Measurements from ENCODE around the gene ZNF550. TPM values are rescaled to one million over a fixed set of nuclear protein-coding genes. Genes with fewer than 3 reads are reported as not detected.
"Not testable (repeated sequence)": the region's sequence is repeated elsewhere in the genome, so short reads cannot be mapped to it uniquely, and the experiment has no call there.

Gene ZNF550
- total and polyA plus RNA-seq, 2 donors (not counting 3 experiments of a cell fraction or from before 2014, with no cell fraction given): 2.0 to 8.4 TPM

GRCh38 chr19:57487477-57488298 is 72.0 kb downstream of the ZNF550 start, which contains the start of gene ZNF419:
Gene ZNF419 (plus strand): TSS chr19:57487750. CDS start chr19:57487951, 201 bp downstream.
- TF ChIP-seq POLR2A (IDR thresholded peaks at IDR 0.05; ENCODE audit: low read depth, low read length) (peak; percentile 44), GATA2 (IDR thresholded peaks at IDR 0.05; ENCODE audit: insufficient read depth, insufficient read length, low read depth, low read length) (peak; percentile 70)
- H4K20me1 ChIP-seq (replicated peaks; ENCODE audit: control insufficient read depth, extremely low read depth, insufficient read depth, low read length); H3K9me1 ChIP-seq (replicated peaks; ENCODE audit: control insufficient read depth, extremely low read depth, insufficient read depth, low read length); H3K9me3 ChIP-seq (replicated peaks; ENCODE audit: control insufficient read depth, insufficient read depth, low read length); H3K4me1 ChIP-seq (ENCODE audit: control insufficient read depth, extremely low read depth, insufficient read depth, low read length); POLR2A ChIA-PET; H3K79me2 ChIP-seq (ENCODE audit: control insufficient read depth, insufficient read depth, low read length); H3K27me3 ChIP-seq (ENCODE audit: control insufficient read depth in 2 of 2, insufficient read depth in 2 of 2, low read length in 2 of 2); dilution Hi-C loops (cut with MboI; ENCODE audit: extremely low pct_ligation_motif_present, low sequenced_read_pairs): not testable (repeated sequence)
- Histone ChIP-seq H2AFZ (ENCODE audit: low read depth, low read length) (peak within 1 kb of the TSS; percentile 99), H3K27ac (ENCODE audit: insufficient read depth, low read depth, low read length) (peak within 1 kb of the TSS; percentile 24), H3K4me2 (ENCODE audit: insufficient read depth, low read length) (peak within 1 kb of the TSS; percentile 59), H3K36me3 (ENCODE audit: control insufficient read depth in 2 of 2, extremely low read depth in 1 of 2, insufficient read depth in 2 of 2, low read length in 2 of 2) (peaks cover 1 to 17% of the 10 kb centered on the region in 2 experiments), H3K9ac (replicated peaks; ENCODE audit: extremely low read depth, insufficient read depth, low read length) (peak within 1 kb of the TSS; percentile 75), H3K4me3 (replicated peaks in 1 of 3; ENCODE audit: insufficient read depth in 1 of 3, low read depth in 1 of 3, low read length in 3 of 3) (peak within 1 kb of the TSS; percentile 76 to 100 (median 87))
- intact Hi-C loops (cut with micrococcal nuclease): loop anchor here (1.0 kb wide), 1 partner anchor 167 kb away; the partner anchor contains the start of gene ZNF543
- FAIRE-seq: peak; percentile 93
- BruUV-seq (replicated peaks): TSS peak; percentile 28
- DNase-seq (ENCODE audit: low read depth, low spot score): peak; percentile 86
- CTCF ChIA-PET: interaction anchor here (0.9 to 1.3 kb wide), 2 partner anchors 10 to 98 kb away, joined by 3 to 4 read pairs; partner anchors contain the start of genes ZNF548 and ZNF772

Other genes with a start within 250 kb of the ZNF550 start
- gene ZNF543, start 239.4 kb downstream of the ZNF550 start, total RNA-seq: 4.5 and 5.3 TPM in 2 replicates
- gene ZNF543, start 239.4 kb downstream of the ZNF550 start, polyA plus RNA-seq: 1.1 TPM in 2 replicates
- gene ZNF304, start 208.6 kb downstream of the ZNF550 start, total RNA-seq: 5.3 and 5.6 TPM in 2 replicates
- 2.4 and 2.5 TPM in 2 replicates for gene ZNF304, start 208.6 kb downstream of the ZNF550 start, polyA plus RNA-seq
- 6.3 and 7.5 TPM in 2 replicates for gene TRAPPC2B, start 196.3 kb downstream of the ZNF550 start, total RNA-seq
- 21.1 and 24.3 TPM in 2 replicates for gene TRAPPC2B, start 196.3 kb downstream of the ZNF550 start, polyA plus RNA-seq
- gene ZNF547, start 196.3 kb downstream of the ZNF550 start, total RNA-seq: 2.7 and 3.2 TPM in 2 replicates
- gene ZNF547, start 196.3 kb downstream of the ZNF550 start, polyA plus RNA-seq: 1.9 and 3.1 TPM in 2 replicates
- 7.8 and 8.8 TPM in 2 replicates for gene ZNF548, start 170.0 kb downstream of the ZNF550 start, total RNA-seq
- gene ZNF548, start 170.0 kb downstream of the ZNF550 start, polyA plus RNA-seq: 7.5 and 7.7 TPM in 2 replicates
- gene ZNF17, start 148.7 kb downstream of the ZNF550 start, total RNA-seq: 4.7 and 6.4 TPM in 2 replicates
- 2.4 and 3.0 TPM in 2 replicates for gene ZNF17, start 148.7 kb downstream of the ZNF550 start, polyA plus RNA-seq
- 8.9 and 11.5 TPM in 2 replicates for gene ZNF749, start 124.5 kb downstream of the ZNF550 start, total RNA-seq
- gene ZNF749, start 124.5 kb downstream of the ZNF550 start, polyA plus RNA-seq: 8.5 and 8.8 TPM in 2 replicates
- gene VN1R1, start 102.7 kb downstream of the ZNF550 start, total RNA-seq: 0.23 and 0.38 TPM in 2 replicates
- 0.08 and 0.14 TPM in 2 replicates for gene VN1R1, start 102.7 kb downstream of the ZNF550 start, polyA plus RNA-seq
- 6.4 and 7.0 TPM in 2 replicates for gene ZNF772, start 82.3 kb downstream of the ZNF550 start, total RNA-seq
- 1.5 and 3.1 TPM in 2 replicates for gene ZNF772, start 82.3 kb downstream of the ZNF550 start, polyA plus RNA-seq
- gene ZNF419, start 72.1 kb downstream of the ZNF550 start, total RNA-seq: 6.3 and 7.2 TPM in 2 replicates
- 5.1 and 6.4 TPM in 2 replicates for gene ZNF419, start 72.1 kb downstream of the ZNF550 start, polyA plus RNA-seq
- gene ZNF773, start 59.9 kb downstream of the ZNF550 start, total RNA-seq: 4.3 and 5.5 TPM in 2 replicates
- 4.0 and 5.1 TPM in 2 replicates for gene ZNF773, start 59.9 kb downstream of the ZNF550 start, polyA plus RNA-seq
- 3.1 and 3.5 TPM in 2 replicates for gene ZNF549, start 32.5 kb downstream of the ZNF550 start, total RNA-seq
- gene ZNF549, start 32.5 kb downstream of the ZNF550 start, polyA plus RNA-seq: 1.1 and 1.4 TPM in 2 replicates
- 3.8 and 4.2 TPM in 2 replicates for gene ZNF416, start 19.0 kb upstream of the ZNF550 start, total RNA-seq
- gene ZNF416, start 19.0 kb upstream of the ZNF550 start, polyA plus RNA-seq: 1.4 and 1.5 TPM in 2 replicates
- gene ZIK1, start 24.3 kb upstream of the ZNF550 start, total RNA-seq: 1.3 and 2.4 TPM in 2 replicates
- gene ZIK1, start 24.3 kb upstream of the ZNF550 start, polyA plus RNA-seq: 0.79 and 0.99 TPM in 2 replicates
- 4.0 TPM in 2 replicates for gene ZNF530, start 40.0 kb upstream of the ZNF550 start, total RNA-seq
- gene ZNF530, start 40.0 kb upstream of the ZNF550 start, polyA plus RNA-seq: 1.5 and 1.7 TPM in 2 replicates
- 11.1 and 12.3 TPM in 2 replicates for gene ZNF134, start 54.4 kb upstream of the ZNF550 start, total RNA-seq
- 3.5 and 6.4 TPM in 2 replicates for gene ZNF134, start 54.4 kb upstream of the ZNF550 start, polyA plus RNA-seq
- gene ZNF211, start 73.3 kb upstream of the ZNF550 start, total RNA-seq: 8.6 and 9.4 TPM in 2 replicates
- 4.7 and 6.3 TPM in 2 replicates for gene ZNF211, start 73.3 kb upstream of the ZNF550 start, polyA plus RNA-seq
- gene ZSCAN4, start 109.1 kb upstream of the ZNF550 start, total RNA-seq: not detected in 2 replicates
- gene ZSCAN4, start 109.1 kb upstream of the ZNF550 start, polyA plus RNA-seq: not detected in 2 replicates
- gene ZNF551, start 122.1 kb upstream of the ZNF550 start, total RNA-seq: 5.6 and 6.1 TPM in 2 replicates
- gene ZNF551, start 122.1 kb upstream of the ZNF550 start, polyA plus RNA-seq: 2.6 and 2.7 TPM in 2 replicates
- 0.81 and 2.0 TPM in 2 replicates for gene ZNF154, start 149.3 kb upstream of the ZNF550 start, total RNA-seq
- gene ZNF154, start 149.3 kb upstream of the ZNF550 start, polyA plus RNA-seq: 1.1 and 1.3 TPM in 2 replicates
- 2.3 and 2.7 TPM in 2 replicates for gene ZNF671, start 167.8 kb upstream of the ZNF550 start, total RNA-seq
- 2.6 and 4.1 TPM in 2 replicates for gene ZNF671, start 167.8 kb upstream of the ZNF550 start, polyA plus RNA-seq
- 12.1 and 13.1 TPM in 2 replicates for gene ZNF776, start 187.0 kb upstream of the ZNF550 start, total RNA-seq
- 5.0 and 5.7 TPM in 2 replicates for gene ZNF776, start 187.0 kb upstream of the ZNF550 start, polyA plus RNA-seq
- 12.6 and 14.7 TPM in 2 replicates for gene ZNF586, start 209.8 kb upstream of the ZNF550 start, total RNA-seq
- gene ZNF586, start 209.8 kb upstream of the ZNF550 start, polyA plus RNA-seq: 4.8 and 6.0 TPM in 2 replicates

All from endothelial cell of umbilical vein (primary cell).